OCI-LY1 (cell line): ENCODE data around the gene NRP1.

Experiments
- H2AFZ ChIP-seq: fragments of 200-600 bp; sonication (generic), shearing (Covaris generic); 2 replicates; pipeline ENCODE4 v1.6.0; 2014; ENCODE audit warnings: antibody characterized with exemption, mild to moderate bottlenecking, low read length
- H3F3A ChIP-seq: fragments of 200-600 bp; sonication (generic), shearing (Covaris generic); 2 replicates; pipeline ENCODE4 v1.6.0; 2014; ENCODE audit warnings: mild to moderate bottlenecking, antibody characterized with exemption, low read length, moderate library complexity; ENCODE audit not compliant: insufficient read depth
- H3K27ac ChIP-seq: fragments of 200-600 bp; sonication (generic); 2 replicates; pipeline ENCODE4 v1.5.1; 2014; ENCODE audit warnings: low read length, mixed run types, mild to moderate bottlenecking, low read depth; ENCODE audit not compliant: poor library complexity, severe bottlenecking
- H3K27me3 ChIP-seq: fragments of 200-600 bp; sonication (generic); 2 replicates; pipeline ENCODE4 v1.6.0; 2014; ENCODE audit warnings: antibody characterized with exemption, mild to moderate bottlenecking, low read length, moderate library complexity; ENCODE audit not compliant: insufficient read depth
- H3K36me3 ChIP-seq: fragments of 200-600 bp; sonication (generic); 2 replicates; pipeline ENCODE4 v1.6.1; 2014; ENCODE audit warnings: mild to moderate bottlenecking, antibody characterized with exemption, low read length, moderate library complexity, mixed read lengths; ENCODE audit not compliant: insufficient read depth
- H3K4me1 ChIP-seq: fragments of 200-600 bp; sonication (generic); 2 replicates; pipeline ENCODE4 v1.5.1; 2014; ENCODE audit warnings: mild to moderate bottlenecking, low read length, moderate library complexity; ENCODE audit not compliant: insufficient read depth, severe bottlenecking
- H3K4me2 ChIP-seq: fragments of 200-600 bp; sonication (generic), shearing (Covaris generic); 2 replicates; pipeline ENCODE4 v1.6.1; 2014; ENCODE audit warnings: low read length
- H3K4me3 ChIP-seq: fragments of 200-600 bp; sonication (generic); 2 replicates; pipeline ENCODE4 v1.5.1; 2014; ENCODE audit warnings: low read length, low read depth, mild to moderate bottlenecking, mixed read lengths; ENCODE audit not compliant: poor library complexity, severe bottlenecking
- H3K79me2 ChIP-seq: fragments of 200-600 bp; shearing (Covaris generic); 2 replicates; pipeline ENCODE4 v1.6.1; 2016; ENCODE audit warnings: mixed run types, low read length, mixed read lengths; ENCODE audit not compliant: insufficient read depth
- H3K9ac ChIP-seq: fragments of 200-600 bp; sonication (generic), shearing (Covaris generic); 2 replicates; pipeline ENCODE4 v1.6.1; 2014; ENCODE audit warnings: mild to moderate bottlenecking, low read length, mixed read lengths
- H3K9me2 ChIP-seq: fragments of 200-600 bp; sonication (generic), shearing (Covaris generic); 2 replicates; pipeline ENCODE4 v1.6.1; 2014; ENCODE audit warnings: low read depth, mild to moderate bottlenecking, low read length, mixed read lengths
- H3K9me3 ChIP-seq: fragments of 200-600 bp; shearing (Covaris generic); 2 replicates; pipeline ENCODE4 v1.6.1; 2014; ENCODE audit warnings: low read length, mixed read lengths
- H4K20me1 ChIP-seq: fragments of 200-600 bp; sonication (generic), shearing (Covaris generic); 2 replicates; pipeline ENCODE4 v1.6.0; 2016; ENCODE audit warnings: mild to moderate bottlenecking, low read length; ENCODE audit not compliant: insufficient read depth
- EZH2 ChIP-seq: fragments of 200-600 bp; sonication (generic), shearing (Covaris generic); IDR thresholded peaks from 2 replicates; pipeline ENCODE4 v1.8.0; 2017; ENCODE audit warnings: borderline replicate concordance, mixed run types, mild to moderate bottlenecking, antibody characterized with exemption, low read length, moderate library complexity, mixed read lengths
- TF ChIP-seq, protein P1 (sequence below): fragments of 200-600 bp; sonication (generic), shearing (Covaris generic); IDR thresholded peaks from 2 replicates; pipeline ENCODE4 v1.5.1; 2017; ENCODE audit warnings: mild to moderate bottlenecking, antibody characterized with exemption, low read length, moderate library complexity, mixed read lengths

The NRP1 gene

DNA sequence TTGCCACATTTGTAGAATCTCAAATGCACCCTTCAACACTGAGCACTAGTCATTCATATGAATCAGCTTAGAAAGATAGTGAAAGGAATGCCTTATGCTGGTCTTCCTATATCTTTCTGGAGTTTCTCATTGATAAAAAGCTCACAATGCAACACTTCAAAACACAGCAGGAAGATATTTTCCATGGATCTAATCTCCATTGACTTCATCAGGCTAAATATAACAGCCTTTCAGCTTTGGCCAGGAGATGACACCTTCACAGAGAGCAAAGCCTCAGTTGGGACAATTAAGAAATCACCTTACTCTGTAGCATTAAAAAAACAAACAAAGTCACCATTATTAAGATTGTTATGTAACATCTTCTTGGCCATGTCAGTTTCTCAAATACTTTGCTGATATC is 6.7 kb downstream of the NRP1 start:
- no peaks in the 10 kb centered on the region for H3K36me3 ChIP-seq
- H3F3A ChIP-seq, result no peaks in the 10 kb centered on the region
- no peaks in the 10 kb centered on the region for H3K4me1 ChIP-seq
- no peaks in the 10 kb centered on the region for H3K27me3 ChIP-seq
- no peaks in the 10 kb centered on the region for H3K9me2 ChIP-seq
- TF ChIP-seq, protein P1, sequence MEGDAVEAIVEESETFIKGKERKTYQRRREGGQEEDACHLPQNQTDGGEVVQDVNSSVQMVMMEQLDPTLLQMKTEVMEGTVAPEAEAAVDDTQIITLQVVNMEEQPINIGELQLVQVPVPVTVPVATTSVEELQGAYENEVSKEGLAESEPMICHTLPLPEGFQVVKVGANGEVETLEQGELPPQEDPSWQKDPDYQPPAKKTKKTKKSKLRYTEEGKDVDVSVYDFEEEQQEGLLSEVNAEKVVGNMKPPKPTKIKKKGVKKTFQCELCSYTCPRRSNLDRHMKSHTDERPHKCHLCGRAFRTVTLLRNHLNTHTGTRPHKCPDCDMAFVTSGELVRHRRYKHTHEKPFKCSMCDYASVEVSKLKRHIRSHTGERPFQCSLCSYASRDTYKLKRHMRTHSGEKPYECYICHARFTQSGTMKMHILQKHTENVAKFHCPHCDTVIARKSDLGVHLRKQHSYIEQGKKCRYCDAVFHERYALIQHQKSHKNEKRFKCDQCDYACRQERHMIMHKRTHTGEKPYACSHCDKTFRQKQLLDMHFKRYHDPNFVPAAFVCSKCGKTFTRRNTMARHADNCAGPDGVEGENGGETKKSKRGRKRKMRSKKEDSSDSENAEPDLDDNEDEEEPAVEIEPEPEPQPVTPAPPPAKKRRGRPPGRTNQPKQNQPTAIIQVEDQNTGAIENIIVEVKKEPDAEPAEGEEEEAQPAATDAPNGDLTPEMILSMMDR, result no peak
- no peak for TF ChIP-seq EZH2
- H2AFZ ChIP-seq, result no peak overlapping the region
- H3K4me3 ChIP-seq, result no peak overlapping the region
- no peak overlapping the region for H3K9ac ChIP-seq
- no peaks in the 10 kb centered on the region for H3K9me3 ChIP-seq
- no peaks in the 10 kb centered on the region for H4K20me1 ChIP-seq
- no peak overlapping the region for H3K4me2 ChIP-seq
- H3K27ac ChIP-seq, result no peak overlapping the region
- no peaks in the 10 kb centered on the region for H3K79me2 ChIP-seq

DNA sequence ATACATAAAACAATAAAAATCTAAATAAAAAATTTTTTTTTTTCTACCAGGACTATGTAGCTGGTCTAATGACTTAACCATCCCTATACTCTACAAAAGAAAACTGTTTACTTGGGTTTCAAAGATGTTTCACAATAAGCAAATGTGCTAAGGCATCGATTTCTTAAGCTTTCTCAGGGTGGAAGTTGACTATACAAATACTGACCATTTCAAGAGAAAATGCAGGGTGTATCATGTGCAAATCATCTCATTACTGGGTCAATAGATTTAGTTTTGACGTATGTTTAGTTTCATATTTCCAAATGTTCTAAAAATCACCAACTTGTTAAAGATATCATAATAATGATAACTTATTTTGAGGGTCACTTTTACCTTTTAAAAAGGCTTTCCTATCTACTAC is 7.5 kb downstream of the NRP1 start:
- Histone ChIP-seq H3K9me3 (no peaks in the 10 kb centered on the region), H3K27ac (no peak overlapping the region), H3F3A (no peaks in the 10 kb centered on the region), H3K4me3 (no peak overlapping the region), H4K20me1 (no peaks in the 10 kb centered on the region), H3K4me1 (no peaks in the 10 kb centered on the region), H3K27me3 (no peaks in the 10 kb centered on the region), H3K4me2 (no peak overlapping the region), H3K9ac (no peak overlapping the region), H3K36me3 (no peaks in the 10 kb centered on the region), H2AFZ (no peak overlapping the region), H3K9me2 (no peaks in the 10 kb centered on the region), H3K79me2 (no peaks in the 10 kb centered on the region)
- no peak for TF ChIP-seq EZH2
- TF ChIP-seq, protein P1, result no peak

DNA sequence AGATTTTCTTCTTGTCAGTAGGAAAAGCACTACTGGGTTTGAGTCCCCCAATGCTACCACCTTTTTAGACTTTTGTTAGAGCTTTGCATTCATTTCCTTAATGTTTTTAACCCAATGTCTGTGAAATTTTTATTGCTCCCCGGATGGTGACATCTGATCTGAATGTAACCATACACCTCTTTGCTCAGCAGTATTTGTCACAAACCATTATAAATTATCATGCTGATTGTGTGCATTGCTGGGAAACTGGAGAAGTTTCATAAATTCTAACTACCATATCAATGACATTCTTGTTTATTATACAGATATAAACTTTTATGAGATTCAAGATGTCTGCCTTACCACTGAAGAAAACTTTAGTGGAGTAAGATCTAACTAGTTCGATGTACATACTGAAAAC is 8.5 kb downstream of the NRP1 start:
- Histone ChIP-seq H3K9me2 (no peaks in the 10 kb centered on the region), H3K27me3 (no peaks in the 10 kb centered on the region), H4K20me1 (no peaks in the 10 kb centered on the region), H3K9me3 (no peaks in the 10 kb centered on the region), H3K4me2 (no peak overlapping the region), H3K9ac (no peak overlapping the region), H3K36me3 (no peaks in the 10 kb centered on the region), H3K4me1 (no peaks in the 10 kb centered on the region), H2AFZ (no peak overlapping the region), H3F3A (no peaks in the 10 kb centered on the region), H3K27ac (no peak overlapping the region), H3K4me3 (no peak overlapping the region), H3K79me2 (no peaks in the 10 kb centered on the region)
- TF ChIP-seq, protein P1, result no peak
- no peak for TF ChIP-seq EZH2
